ENCODE measurements around the gene POU2F1. TPM values are rescaled to one million over a fixed set of nuclear protein-coding genes. Genes with fewer than 3 reads are reported as not detected.
A peak's percentile ranks its signal among the peaks of the same experiment; 100 is the strongest.

Gene POU2F1
- total RNA-seq, 2 experiments from 2014 or later = 18.7 to 52.3 TPM

GRCh38 chr1:167456524-167456923 is 235.8 kb downstream of the POU2F1 start:
- BruUV-seq (replicated peaks) = no TSS peak
- DNase-seq (ENCODE audit: low spot score) = no peak

DNA sequence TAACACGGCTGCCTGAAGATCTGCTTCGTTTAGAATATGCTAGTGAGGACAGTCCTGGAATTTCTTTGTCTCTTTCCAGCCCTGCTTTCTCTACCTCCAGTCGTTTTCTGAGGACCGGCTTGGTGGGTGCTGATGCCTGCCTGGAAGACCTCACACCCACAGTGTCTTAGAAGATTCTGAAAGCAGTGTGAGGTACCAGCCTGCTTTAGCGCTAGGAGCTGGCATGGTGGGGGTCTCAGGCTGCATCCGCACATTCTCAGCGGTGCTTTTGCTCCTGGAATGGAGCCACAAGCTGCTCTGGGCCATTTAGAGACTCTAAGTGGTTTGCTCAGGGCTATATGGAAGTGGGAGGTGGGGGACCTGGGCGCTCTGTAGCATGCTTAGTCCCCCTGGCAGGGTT is 236.2 kb downstream of the POU2F1 start:
- CTCF ChIA-PET (ENCODE audit: unreplicated experiment) = no interaction called here
- no peaks in the 10 kb centered on the region for H3K79me2 ChIP-seq (ENCODE audit: insufficient read depth, low read depth, low read length)
- intact Hi-C loops (cut with micrococcal nuclease; ENCODE audit: unreplicated experiment) = loop anchor here (5.0 kb wide), 1 partner anchor 345 kb away; no protein-coding TSS in a partner anchor
- no peaks in the 10 kb centered on the region for H4K20me1 ChIP-seq (ENCODE audit: insufficient read depth, low read length)
- TF ChIP-seq EZH2phosphoT487 (IDR thresholded peaks at IDR 0.05; ENCODE audit: borderline replicate concordance, low read depth, low read length) (no peak), CTCF (conservative IDR thresholded peaks at IDR 0.05; ENCODE audit: low read length) (no peak)
- no peaks in the 10 kb centered on the region for H3K9me2 ChIP-seq (ENCODE audit: insufficient read depth, low read length)
- H3K36me3 ChIP-seq (ENCODE audit: insufficient read depth, low read length) = no peaks in the 10 kb centered on the region
- POLR2A ChIA-PET = interaction anchor here (0.7 to 1.9 kb wide), 6 partner anchors 8 to 283 kb away, joined by 3 to 12 read pairs (median 3); no protein-coding TSS in a partner anchor
- no peaks in the 10 kb centered on the region for H3K9me3 ChIP-seq (ENCODE audit: low read length)
- no peak overlapping the region for H3K4me3 ChIP-seq (ENCODE audit: low read depth, low read length, poor library complexity, severe bottlenecking)
- peaks cover 26% of the 10 kb centered on the region for H3K4me1 ChIP-seq (ENCODE audit: insufficient read depth, low read length, poor library complexity, severe bottlenecking)
- no TSS peak for BruUV-seq (replicated peaks)
- DNase-seq (ENCODE audit: low spot score) = no peak
- no peak overlapping the region for H3K4me2 ChIP-seq (ENCODE audit: low read length)
- no peak overlapping the region for H2AFZ ChIP-seq (ENCODE audit: low read length)
- H3K27ac ChIP-seq (ENCODE audit: low read depth, low read length, poor library complexity, severe bottlenecking) = no peak overlapping the region

More at GRCh38 chr1:167456524-167456923, 235.8 kb downstream of the POU2F1 start:
- Histone ChIP-seq H2AFZ (ENCODE audit: low read length) (no peak overlapping the region), H3K36me3 (ENCODE audit: insufficient read depth, low read length) (no peaks in the 10 kb centered on the region), H3K9me2 (ENCODE audit: insufficient read depth, low read length) (no peaks in the 10 kb centered on the region), H3K4me1 (ENCODE audit: insufficient read depth, low read length, poor library complexity, severe bottlenecking) (peaks cover 26% of the 10 kb centered on the region), H3K9me3 (ENCODE audit: low read length) (no peaks in the 10 kb centered on the region), H4K20me1 (ENCODE audit: insufficient read depth, low read length) (no peaks in the 10 kb centered on the region), H3K4me2 (ENCODE audit: low read length) (peak overlapping the region; percentile 100), H3K27ac (ENCODE audit: low read depth, low read length, poor library complexity, severe bottlenecking) (no peak overlapping the region), H3K4me3 (ENCODE audit: low read depth, low read length, poor library complexity, severe bottlenecking) (no peak overlapping the region), H3K79me2 (ENCODE audit: insufficient read depth, low read depth, low read length) (no peaks in the 10 kb centered on the region)
- intact Hi-C loops (cut with micrococcal nuclease; ENCODE audit: unreplicated experiment) = loop anchor here (5.0 kb wide), 1 partner anchor 346 kb away; no protein-coding TSS in a partner anchor
- ChIA-PET POLR2A (interaction anchor here (0.8 to 1.9 kb wide), 5 partner anchors 9 to 187 kb away, joined by 3 to 12 read pairs (median 3); no protein-coding TSS in a partner anchor), CTCF (ENCODE audit: unreplicated experiment) (interaction anchor here (1.7 kb wide), 1 partner anchor 9 kb away, joined by 4 read pairs; no protein-coding TSS in a partner anchor)
- no peak for TF ChIP-seq EZH2phosphoT487 (IDR thresholded peaks at IDR 0.05; ENCODE audit: borderline replicate concordance, low read depth, low read length)
- no peak for TF ChIP-seq CTCF (conservative IDR thresholded peaks at IDR 0.05; ENCODE audit: low read length)

DNA sequence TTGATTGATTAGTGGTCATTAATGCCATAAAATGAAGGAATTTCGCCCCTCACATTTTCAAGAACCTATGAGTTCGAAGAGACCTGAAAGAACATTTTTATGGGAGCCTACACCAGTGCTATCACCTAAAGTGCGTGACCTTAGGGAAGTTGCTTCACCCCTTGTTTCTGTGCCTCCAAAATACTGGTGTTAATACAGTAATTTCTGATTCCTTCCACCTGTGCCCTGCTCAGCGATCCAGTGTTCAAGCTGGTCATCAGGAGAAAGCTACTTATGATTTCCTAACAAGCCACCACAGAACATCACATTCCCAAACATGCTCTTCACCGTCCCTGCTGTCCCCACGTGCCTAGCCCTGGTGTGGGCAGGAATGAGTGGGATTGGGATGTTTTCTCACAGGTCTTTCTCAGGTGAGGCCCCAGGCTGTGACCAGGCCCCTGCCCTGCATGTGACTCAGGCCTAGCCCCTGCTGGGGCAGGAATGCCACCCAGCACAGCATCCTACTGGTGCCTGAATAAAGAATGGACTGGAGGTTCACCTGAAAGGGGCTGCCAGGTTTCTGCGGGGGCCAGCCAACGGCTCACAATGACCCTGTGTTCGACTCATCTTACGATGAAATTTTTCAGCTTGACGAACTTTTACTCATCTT is 237.4 kb downstream of the POU2F1 start:
- Histone ChIP-seq H3K4me2 (ENCODE audit: low read length) (no peak overlapping the region), H3K4me1 (ENCODE audit: insufficient read depth, low read length, poor library complexity, severe bottlenecking) (peaks cover 21% of the 10 kb centered on the region), H3K79me2 (ENCODE audit: insufficient read depth, low read depth, low read length) (no peaks in the 10 kb centered on the region), H3K9me2 (ENCODE audit: insufficient read depth, low read length) (no peaks in the 10 kb centered on the region), H3K4me3 (ENCODE audit: low read depth, low read length, poor library complexity, severe bottlenecking) (no peak overlapping the region), H3K36me3 (ENCODE audit: insufficient read depth, low read length) (no peaks in the 10 kb centered on the region), H3K27ac (ENCODE audit: low read depth, low read length, poor library complexity, severe bottlenecking) (no peak overlapping the region), H2AFZ (ENCODE audit: low read length) (no peak overlapping the region), H4K20me1 (ENCODE audit: insufficient read depth, low read length) (no peaks in the 10 kb centered on the region), H3K9me3 (ENCODE audit: low read length) (no peaks in the 10 kb centered on the region)
- TF ChIP-seq CTCF (conservative IDR thresholded peaks at IDR 0.05; ENCODE audit: low read length) (no peak), EZH2phosphoT487 (IDR thresholded peaks at IDR 0.05; ENCODE audit: borderline replicate concordance, low read depth, low read length) (no peak)
- CTCF ChIA-PET (ENCODE audit: unreplicated experiment) = interaction anchor here (0.6 kb wide), 1 partner anchor 35 kb away, joined by 3 read pairs; no protein-coding TSS in a partner anchor
- POLR2A ChIA-PET = interaction anchor here (0.6 to 1.1 kb wide), 5 partner anchors 22 to 1342 kb away, joined by 3 to 5 read pairs (median 3); no protein-coding TSS in a partner anchor
- intact Hi-C loops (cut with micrococcal nuclease; ENCODE audit: unreplicated experiment) = loop anchor here (5.0 kb wide), 1 partner anchor 344 kb away; no protein-coding TSS in a partner anchor
- no TSS peak for BruUV-seq (replicated peaks)
- DNase-seq (ENCODE audit: low spot score) = no peak
